ENCODE results near the gene SYP.
A peak's percentile ranks its signal among the peaks of the same experiment; 100 is the strongest.

SYP gene

GRCh38 chrX:49203536-49203935, 3.5 kb upstream of the SYP start:
- no peak overlapping the region for H3K4me3 ChIP-seq (ENCODE audit: low read length)
- DNase-seq (ENCODE audit: low read depth) = no peak
- TF ChIP-seq CTCF (conservative IDR thresholded peaks at IDR 0.05; ENCODE audit: low read length) = no peak

GRCh38 chrX:49202022-49202421, 2.0 kb upstream of the SYP start:
- no peak overlapping the region for H3K4me3 ChIP-seq (ENCODE audit: low read length)
- no peak for DNase-seq (ENCODE audit: low read depth)
- no peak for TF ChIP-seq CTCF (conservative IDR thresholded peaks at IDR 0.05; ENCODE audit: low read length)

- no peak overlapping the region for H3K4me3 ChIP-seq (ENCODE audit: low read length)
- no peak for TF ChIP-seq CTCF (conservative IDR thresholded peaks at IDR 0.05; ENCODE audit: low read length)
- DNase-seq (ENCODE audit: low read depth) = no peak
Observed at GRCh38 chrX:49199315-49199595, 738 bp downstream of the SYP start.

GRCh38 chrX:49198540-49199314, 1.3 kb downstream of the SYP start:
- no peak for DNase-seq (ENCODE audit: low read depth)
- no peak overlapping the region for H3K4me3 ChIP-seq (ENCODE audit: low read length)
- TF ChIP-seq CTCF (conservative IDR thresholded peaks at IDR 0.05; ENCODE audit: low read length) = no peak

- H3K4me3 ChIP-seq (ENCODE audit: low read length) = no peak overlapping the region
- TF ChIP-seq CTCF (conservative IDR thresholded peaks at IDR 0.05; ENCODE audit: low read length) = no peak
- no peak for DNase-seq (ENCODE audit: low read depth)
Observed at GRCh38 chrX:49197543-49198087, 2.4 kb downstream of the SYP start.

- no peak for TF ChIP-seq CTCF (conservative IDR thresholded peaks at IDR 0.05; ENCODE audit: low read length)
- no peak for DNase-seq (ENCODE audit: low read depth)
- no peak overlapping the region for H3K4me3 ChIP-seq (ENCODE audit: low read length)
Observed at GRCh38 chrX:49193542-49193964, 6.4 kb downstream of the SYP start.

- DNase-seq (ENCODE audit: low read depth) = no peak
Observed at GRCh38 chrX:49192722-49193328, 7.2 kb downstream of the SYP start.

More at GRCh38 chrX:49192722-49193328, 7.2 kb downstream of the SYP start:
- no peak overlapping the region for H3K4me3 ChIP-seq (ENCODE audit: low read length)
- peak; percentile 64 for TF ChIP-seq CTCF (conservative IDR thresholded peaks at IDR 0.05; ENCODE audit: low read length)
